ENCODE measurements around the gene VCP.
A peak's percentile ranks its signal among the peaks of the same experiment; 100 is the strongest.

VCP gene

DNA sequence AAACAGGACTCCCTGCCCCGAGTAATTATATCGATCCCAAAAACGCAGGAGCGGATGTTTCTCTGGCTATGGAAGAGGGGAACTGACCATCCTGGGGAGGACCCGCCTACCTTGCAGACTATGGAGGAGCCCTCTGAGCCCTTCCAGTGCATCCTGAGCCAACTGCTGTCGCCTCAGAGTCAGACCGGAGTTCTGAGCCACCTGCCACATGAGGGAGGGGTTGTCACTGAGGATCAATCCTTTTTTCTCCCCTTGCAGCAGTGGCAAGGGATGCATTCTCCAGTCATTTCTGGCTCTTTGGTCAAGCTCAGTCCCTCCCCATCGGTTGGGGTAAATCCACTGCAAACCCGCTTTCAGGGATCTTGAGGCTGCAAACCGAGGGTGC lies 6.6 kb upstream of the VCP start:
- Histone ChIP-seq H3K36me3 (ENCODE audit: low read depth) (peaks cover 32% of the 10 kb centered on the region), H3K27me3 (ENCODE audit: insufficient read depth, poor library complexity, severe bottlenecking) (no peaks in the 10 kb centered on the region), H3K9me3 (ENCODE audit: severe bottlenecking) (no peaks in the 10 kb centered on the region), H3K27ac (ENCODE audit: poor library complexity, severe bottlenecking) (peak overlapping the region; percentile 65), H3K4me1 (ENCODE audit: insufficient read depth, poor library complexity, severe bottlenecking) (no peaks in the 10 kb centered on the region), H3K4me3 (ENCODE audit: severe bottlenecking) (peak overlapping the region; percentile 86)
- DNase-seq (ENCODE audit: low spot score) (no peak), ATAC-seq (ENCODE audit: low read depth) (0 out of 3 replicates have a peak, but pooled peaks have one; percentile 7)
- TF ChIP-seq, protein P1, sequence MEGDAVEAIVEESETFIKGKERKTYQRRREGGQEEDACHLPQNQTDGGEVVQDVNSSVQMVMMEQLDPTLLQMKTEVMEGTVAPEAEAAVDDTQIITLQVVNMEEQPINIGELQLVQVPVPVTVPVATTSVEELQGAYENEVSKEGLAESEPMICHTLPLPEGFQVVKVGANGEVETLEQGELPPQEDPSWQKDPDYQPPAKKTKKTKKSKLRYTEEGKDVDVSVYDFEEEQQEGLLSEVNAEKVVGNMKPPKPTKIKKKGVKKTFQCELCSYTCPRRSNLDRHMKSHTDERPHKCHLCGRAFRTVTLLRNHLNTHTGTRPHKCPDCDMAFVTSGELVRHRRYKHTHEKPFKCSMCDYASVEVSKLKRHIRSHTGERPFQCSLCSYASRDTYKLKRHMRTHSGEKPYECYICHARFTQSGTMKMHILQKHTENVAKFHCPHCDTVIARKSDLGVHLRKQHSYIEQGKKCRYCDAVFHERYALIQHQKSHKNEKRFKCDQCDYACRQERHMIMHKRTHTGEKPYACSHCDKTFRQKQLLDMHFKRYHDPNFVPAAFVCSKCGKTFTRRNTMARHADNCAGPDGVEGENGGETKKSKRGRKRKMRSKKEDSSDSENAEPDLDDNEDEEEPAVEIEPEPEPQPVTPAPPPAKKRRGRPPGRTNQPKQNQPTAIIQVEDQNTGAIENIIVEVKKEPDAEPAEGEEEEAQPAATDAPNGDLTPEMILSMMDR (IDR thresholded peaks at IDR 0.05; ENCODE audit: poor library complexity, severe bottlenecking) = no peak

DNA sequence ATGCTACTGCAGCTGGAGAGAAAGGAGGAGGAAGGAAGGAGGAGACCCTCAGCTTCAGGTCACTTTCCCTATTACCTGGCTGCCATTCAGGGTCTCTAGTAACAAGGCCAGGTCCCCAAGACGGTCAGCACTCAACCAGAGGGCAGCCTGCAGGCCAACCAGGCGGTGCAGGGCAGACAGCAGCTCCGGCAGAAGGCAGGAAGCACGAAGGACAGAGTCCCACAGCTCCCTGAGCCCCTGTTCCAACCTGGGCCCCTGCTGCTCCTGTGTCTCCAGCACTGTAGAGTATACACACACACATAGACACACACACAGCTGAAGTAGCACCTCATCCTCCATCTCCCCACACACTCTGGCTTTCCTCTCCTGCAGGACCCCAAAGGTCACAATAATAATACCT lies 5.6 kb upstream of the VCP start:
- Histone ChIP-seq H3K4me1 (ENCODE audit: insufficient read depth, poor library complexity, severe bottlenecking) (peaks cover under 1% of the 10 kb centered on the region), H3K9me3 (ENCODE audit: severe bottlenecking) (no peaks in the 10 kb centered on the region), H3K4me3 (ENCODE audit: severe bottlenecking) (peak overlapping the region; percentile 86), H3K27ac (ENCODE audit: poor library complexity, severe bottlenecking) (no peak overlapping the region), H3K27me3 (ENCODE audit: insufficient read depth, poor library complexity, severe bottlenecking) (no peaks in the 10 kb centered on the region), H3K36me3 (ENCODE audit: low read depth) (peaks cover 41% of the 10 kb centered on the region)
- TF ChIP-seq, protein P1 (IDR thresholded peaks at IDR 0.05; ENCODE audit: poor library complexity, severe bottlenecking) = no peak
- no peak for DNase-seq (ENCODE audit: low spot score)
- no peak for ATAC-seq (ENCODE audit: low read depth)

DNA sequence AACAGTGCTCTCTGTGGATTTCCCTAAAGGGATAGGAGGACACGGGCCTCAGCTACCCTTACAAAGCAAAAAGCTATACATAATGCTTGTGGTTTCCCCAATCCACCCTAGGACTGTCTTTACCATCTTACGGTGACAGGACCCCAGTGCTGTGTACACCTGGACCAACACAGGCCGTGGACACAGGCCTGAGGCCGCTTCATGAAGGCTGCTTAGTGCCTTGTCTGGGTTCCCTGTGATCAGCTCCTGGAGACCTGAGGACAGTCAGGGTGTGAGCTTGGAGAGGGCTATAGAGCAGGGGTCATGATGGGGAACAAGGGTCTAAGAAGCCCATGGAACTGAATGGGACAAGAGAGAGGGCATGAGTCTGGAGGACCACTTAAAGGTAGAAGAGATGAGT lies 4.4 kb upstream of the VCP start:
- ATAC-seq (ENCODE audit: low read depth) = no peak
- Histone ChIP-seq H3K36me3 (ENCODE audit: low read depth) (peaks cover 42% of the 10 kb centered on the region), H3K9me3 (ENCODE audit: severe bottlenecking) (no peaks in the 10 kb centered on the region), H3K4me1 (ENCODE audit: insufficient read depth, poor library complexity, severe bottlenecking) (peaks cover 4% of the 10 kb centered on the region), H3K27ac (ENCODE audit: poor library complexity, severe bottlenecking) (no peak overlapping the region), H3K4me3 (ENCODE audit: severe bottlenecking) (no peak overlapping the region), H3K27me3 (ENCODE audit: insufficient read depth, poor library complexity, severe bottlenecking) (no peaks in the 10 kb centered on the region)
- no peak for DNase-seq (ENCODE audit: low spot score)
- TF ChIP-seq, protein P1 (IDR thresholded peaks at IDR 0.05; ENCODE audit: poor library complexity, severe bottlenecking) = no peak

DNA sequence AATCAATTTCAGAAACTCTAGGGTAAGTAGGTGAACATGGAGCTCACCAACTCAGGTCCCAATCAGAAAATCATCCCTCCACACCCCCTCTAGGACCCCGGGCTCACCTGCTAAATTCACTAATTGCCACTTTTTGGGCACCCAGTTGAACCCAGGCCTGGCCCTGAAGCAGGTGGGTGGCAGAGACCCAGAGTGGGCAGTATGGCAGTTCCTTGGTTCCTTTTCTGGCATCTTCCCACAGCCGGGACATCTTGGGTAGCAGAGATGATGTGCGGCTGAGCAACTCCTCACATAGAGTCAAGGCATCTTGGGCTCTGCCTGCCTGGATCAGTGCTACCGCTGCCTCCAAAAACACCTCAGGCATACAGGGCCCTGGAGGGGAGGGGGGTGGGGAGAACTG lies 2.9 kb upstream of the VCP start:
- H3K4me3 ChIP-seq (ENCODE audit: severe bottlenecking) = no peak overlapping the region
- no peak for ATAC-seq (ENCODE audit: low read depth)
- TF ChIP-seq, protein P1 (IDR thresholded peaks at IDR 0.05; ENCODE audit: poor library complexity, severe bottlenecking) = no peak
- peaks cover 47% of the 10 kb centered on the region for H3K36me3 ChIP-seq (ENCODE audit: low read depth)
- no peaks in the 10 kb centered on the region for H3K27me3 ChIP-seq (ENCODE audit: insufficient read depth, poor library complexity, severe bottlenecking)
- no peak overlapping the region for H3K27ac ChIP-seq (ENCODE audit: poor library complexity, severe bottlenecking)
- no peaks in the 10 kb centered on the region for H3K9me3 ChIP-seq (ENCODE audit: severe bottlenecking)
- no peak for DNase-seq (ENCODE audit: low spot score)
- H3K4me1 ChIP-seq (ENCODE audit: insufficient read depth, poor library complexity, severe bottlenecking) = peaks cover 8% of the 10 kb centered on the region

DNA sequence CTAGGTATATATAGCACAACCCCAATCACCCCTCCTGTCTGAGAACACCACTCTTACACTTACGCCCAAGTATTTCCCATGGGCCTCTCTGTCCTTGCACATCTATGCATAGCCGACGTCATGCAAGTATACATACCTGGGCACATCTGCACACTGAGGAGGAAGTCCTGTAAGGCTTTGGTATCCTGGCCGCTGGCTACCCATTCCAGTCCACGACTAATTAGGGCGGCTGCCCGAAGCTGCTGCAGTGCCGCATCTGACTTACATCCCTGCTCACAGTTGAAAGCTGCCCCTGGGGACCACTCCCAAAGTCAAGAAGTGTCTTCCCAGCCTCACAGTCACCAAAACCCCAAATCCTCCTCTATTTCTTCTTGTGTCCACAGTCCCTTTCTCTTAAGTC lies 2.4 kb upstream of the VCP start:
- Histone ChIP-seq H3K4me3 (ENCODE audit: severe bottlenecking) (no peak overlapping the region), H3K27ac (ENCODE audit: poor library complexity, severe bottlenecking) (no peak overlapping the region), H3K9me3 (ENCODE audit: severe bottlenecking) (no peaks in the 10 kb centered on the region), H3K4me1 (ENCODE audit: insufficient read depth, poor library complexity, severe bottlenecking) (peaks cover 13% of the 10 kb centered on the region), H3K27me3 (ENCODE audit: insufficient read depth, poor library complexity, severe bottlenecking) (no peaks in the 10 kb centered on the region), H3K36me3 (ENCODE audit: low read depth) (peaks cover 53% of the 10 kb centered on the region)
- DNase-seq (ENCODE audit: low spot score) (no peak), ATAC-seq (ENCODE audit: low read depth) (no peak)
- TF ChIP-seq, protein P1 (IDR thresholded peaks at IDR 0.05; ENCODE audit: poor library complexity, severe bottlenecking) = no peak

Data from RWPE2 (cell line).